HG02885 (cell line): ENCODE measurements around the gene STIM1.
"Not testable (repeated sequence)": the region's sequence is repeated elsewhere in the genome, so short reads cannot be mapped to it uniquely, and the experiment has no call there.

Experiments used
- ATAC-seq: cut with Tn5 transposase; IDR thresholded peaks from one replicate; pipeline ENCODE4 v1.9.1; 2021; ENCODE audit warnings: mild to moderate bottlenecking; ENCODE audit not compliant: unreplicated experiment, poor library complexity

Gene STIM1

DNA sequence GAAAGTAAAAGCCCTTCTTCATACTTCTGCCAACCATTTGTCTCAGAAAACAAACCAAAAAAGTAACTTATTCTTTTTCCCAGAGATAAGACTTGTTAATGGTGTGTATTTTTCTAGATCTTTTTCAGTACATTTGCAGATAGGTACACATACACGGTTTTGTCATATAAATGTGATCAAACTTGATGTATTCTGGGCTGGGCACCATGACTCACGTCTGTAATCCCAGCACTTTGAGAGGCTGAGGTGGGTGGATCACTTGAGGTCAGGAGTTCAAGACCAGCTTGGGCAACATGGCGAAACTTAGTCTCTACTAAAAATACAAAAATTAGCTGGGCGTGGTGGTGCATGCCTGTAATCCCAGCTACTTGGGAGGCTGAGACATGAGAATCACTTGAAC lies 274.8 kb downstream of the STIM1 start:
- not testable (repeated sequence) for ATAC-seq

DNA sequence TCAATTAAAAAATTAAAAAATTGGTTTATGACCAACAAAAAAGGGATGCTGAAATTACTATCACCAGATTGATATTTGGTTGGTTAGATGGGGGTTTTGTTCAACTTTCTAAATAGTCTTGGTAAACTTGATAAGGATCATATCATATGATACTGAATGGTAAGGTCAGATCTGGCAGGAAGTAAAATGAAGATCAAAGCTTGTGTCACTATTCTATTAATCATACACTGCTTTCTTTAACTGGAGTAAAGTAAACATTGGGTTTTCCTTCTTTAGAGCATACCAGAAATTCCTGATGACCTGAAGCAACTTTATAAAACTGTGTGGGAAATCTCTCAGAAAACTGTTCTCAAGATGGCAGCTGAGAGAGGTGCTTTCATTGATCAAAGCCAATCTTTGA lies 279.3 kb downstream of the STIM1 start:
- no peak for ATAC-seq

DNA sequence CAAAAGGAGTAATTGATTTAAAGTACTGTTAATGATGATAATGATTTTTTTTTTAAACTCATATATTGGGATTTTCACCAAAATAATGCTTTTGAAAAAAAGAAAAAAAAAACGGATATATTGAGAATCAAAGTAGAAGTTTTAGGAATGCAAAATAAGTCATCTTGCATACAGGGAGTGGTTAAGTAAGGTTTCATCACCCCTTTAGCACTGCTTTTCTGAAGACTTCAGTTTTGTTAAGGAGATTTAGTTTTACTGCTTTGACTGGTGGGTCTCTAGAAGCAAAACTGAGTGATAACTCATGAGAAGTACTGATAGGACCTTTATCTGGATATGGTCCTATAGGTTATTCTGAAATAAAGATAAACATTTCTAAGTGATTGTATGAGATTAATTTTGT lies 283.0 kb downstream of the STIM1 start:
- ATAC-seq: no peak

DNA sequence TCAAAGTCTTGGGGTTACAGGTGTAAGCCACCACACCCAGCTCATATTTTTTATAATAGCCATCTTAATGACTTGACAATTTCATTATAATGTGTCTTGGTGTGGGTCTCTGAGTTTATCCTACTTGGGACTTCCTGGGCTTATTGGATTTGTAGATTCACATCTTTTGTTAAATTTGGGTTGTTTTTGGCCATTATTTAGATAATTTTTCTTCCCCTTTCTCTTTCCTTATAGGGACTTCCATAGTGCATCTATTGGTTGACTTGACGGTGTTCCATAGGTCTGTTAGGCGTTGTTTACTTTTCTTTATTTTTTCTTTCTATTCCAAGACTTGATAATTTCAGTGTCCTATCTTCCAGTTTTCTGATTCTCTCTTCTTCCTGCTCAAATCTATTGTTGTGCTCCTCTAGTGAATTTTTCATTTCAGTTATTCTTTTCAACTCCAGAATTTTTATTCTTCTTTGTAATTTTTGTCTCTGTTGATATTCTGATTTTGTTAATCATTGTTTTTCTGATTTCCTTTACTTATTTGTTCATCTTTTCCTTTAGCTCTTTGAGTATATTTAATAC lies 284.7 kb downstream of the STIM1 start:
- no peak for ATAC-seq
